PC-3 (cell line): Measurements from ENCODE around the gene ARSB. TPM values are rescaled to one million over a fixed set of nuclear protein-coding genes. Genes with fewer than 3 reads are reported as not detected.

Source experiments
- ATAC-seq: fragments of 200-7000 bp; cut with Tn5 transposase; 2 replicates; pipeline ENCODE4 v1.9.1; 2020; ENCODE audit warnings: mild to moderate bottlenecking, moderate library complexity
- BruUV-seq: library from RNA; stranded (reverse); fragments of 400-500 nt; replicated peaks from 2 replicates; lab custom pipeline; 2021; lab: Mats Ljungman, UMichigan
- CTCF ChIA-PET: fragments of 300-600 bp; sonication (Branson Sonifier 250); formaldehyde crosslinking; loops from one replicate; lab custom pipeline; 2022; ENCODE audit warnings: antibody characterized with exemption; lab: Charles Lee
- POLR2A ChIA-PET: fragments of 300-600 bp; sonication (Branson Sonifier 250); formaldehyde crosslinking; loops from one replicate; lab custom pipeline; 2022; ENCODE audit warnings: antibody characterized with exemption; ENCODE audit not compliant: unreplicated experiment; lab: Charles Lee
- DNase-seq: peaks from one replicate; pipeline ENCODE4 v3.0.0-alpha.2; 2015
- H2AFZ ChIP-seq: fragments of 300-600 bp; sonication (generic); 2 replicates; pipeline ENCODE4 v1.6.0; 2016; ENCODE audit warnings: antibody characterized with exemption, low read length
- H3F3A ChIP-seq: fragments of 300-600 bp; sonication (generic); one replicate; pipeline ENCODE4 v1.6.0; 2017; ENCODE audit warnings: antibody characterized with exemption, low read length, control low read depth, mild to moderate bottlenecking; ENCODE audit not compliant: unreplicated experiment
- H3K27ac ChIP-seq: fragments of 300-600 bp; sonication (generic); 2 replicates; pipeline ENCODE4 v1.5.1; 2016; ENCODE audit warnings: mild to moderate bottlenecking, low read length
- H3K27me3 ChIP-seq: fragments of 300-600 bp; sonication (generic); 2 replicates; pipeline ENCODE4 v1.6.1; 2016; ENCODE audit warnings: low read length, mixed read lengths
- H3K36me3 ChIP-seq: fragments of 300-600 bp; sonication (generic); 2 replicates; pipeline ENCODE4 v1.6.1; 2016; ENCODE audit warnings: low read depth, mixed run types, low read length, mixed read lengths
- H3K4me1 ChIP-seq: fragments of 300-600 bp; sonication (generic); 2 replicates; pipeline ENCODE4 v1.5.1; 2016; ENCODE audit warnings: low read length; ENCODE audit not compliant: insufficient read depth
- H3K4me2 ChIP-seq: fragments of 300-600 bp; sonication (generic); 2 replicates; pipeline ENCODE4 v1.6.0; 2016; ENCODE audit warnings: low read length
- H3K4me3 ChIP-seq: fragments of 300-600 bp; sonication (generic); 2 replicates; pipeline ENCODE4 v1.5.1; 2016; ENCODE audit warnings: mild to moderate bottlenecking, low read length, mixed read lengths
- H3K79me2 ChIP-seq: fragments of 300-600 bp; sonication (generic); 2 replicates; pipeline ENCODE4 v1.6.1; 2017; ENCODE audit warnings: low read length, mixed read lengths
- H3K9ac ChIP-seq: fragments of 300-600 bp; sonication (generic); 2 replicates; pipeline ENCODE4 v1.6.0; 2016; ENCODE audit warnings: mild to moderate bottlenecking, low read length
- H3K9me2 ChIP-seq: fragments of 300-600 bp; sonication (generic); replicated peaks from 2 replicates; pipeline ENCODE4 v1.6.1; 2016; ENCODE audit warnings: mixed run types, low read length, mixed read lengths
- H3K9me3 ChIP-seq: fragments of 300-600 bp; sonication (generic); 2 replicates; pipeline ENCODE4 v1.6.1; 2016; ENCODE audit warnings: low read length, mixed read lengths
- H4K20me1 ChIP-seq: fragments of 300-600 bp; sonication (generic); 2 replicates; pipeline ENCODE4 v1.6.1; 2016; ENCODE audit warnings: low read length, mixed read lengths
- EZH2 ChIP-seq: fragments of 300-600 bp; sonication (generic); IDR thresholded peaks from one replicate; pipeline ENCODE4 v1.6.1; 2017; ENCODE audit warnings: antibody characterized with exemption, mild to moderate bottlenecking, low read length; ENCODE audit not compliant: unreplicated experiment
- EZH2phosphoT487 ChIP-seq: fragments of 300-600 bp; sonication (generic); IDR thresholded peaks from 2 replicates; pipeline ENCODE4 v1.6.1; 2018; ENCODE audit warnings: mild to moderate bottlenecking, antibody characterized with exemption, low read length, borderline replicate concordance
- intact Hi-C: fragments of 100-400 bp; cut with micrococcal nuclease; formaldehyde crosslinking; loops from 2 replicates; pipeline ENCODE4 v1.9.0; 2023
- total RNA-seq: library from RNA; depleted of rRNA; stranded (reverse); fragments of >200 nt; gene quantifications from 2 replicates; pipeline ENCODE4 v1.2.3, GENCODE V29; 2014
- TF ChIP-seq, protein P1 (sequence below): fragments of 300-600 bp; sonication (generic); conservative IDR thresholded peaks from 2 replicates; pipeline ENCODE4 v1.5.1; 2017; ENCODE audit warnings: antibody characterized with exemption, low read depth, mild to moderate bottlenecking, low read length

Gene ARSB
- total RNA-seq, 1 experiment from 2014 or later = 8.1 TPM

GRCh38 chr5:78755822-78756429 is 229.2 kb downstream of the ARSB start:
- ATAC-seq = no peak; the same call in 1 of the 2 replicates
- ChIA-PET CTCF (no interaction called here), POLR2A (no interaction called here)
- Histone ChIP-seq H3K9me3 (no peaks in the 10 kb centered on the region), H3K4me3 (no peak overlapping the region), H3K36me3 (no peaks in the 10 kb centered on the region), H3K4me2 (peak overlapping the region; percentile 48), H2AFZ (no peak overlapping the region), H3F3A (no peaks in the 10 kb centered on the region), H4K20me1 (no peaks in the 10 kb centered on the region), H3K27ac (peak overlapping the region; percentile 27), H3K4me1 (peaks cover 24% of the 10 kb centered on the region), H3K27me3 (no peaks in the 10 kb centered on the region), H3K9me2 (no peaks in the 10 kb centered on the region), H3K9ac (no peak overlapping the region), H3K79me2 (no peaks in the 10 kb centered on the region)
- intact Hi-C loops = no loop called here
- no TSS peak for BruUV-seq
- TF ChIP-seq EZH2 (no peak), EZH2phosphoT487 (no peak)
- TF ChIP-seq, protein P1, sequence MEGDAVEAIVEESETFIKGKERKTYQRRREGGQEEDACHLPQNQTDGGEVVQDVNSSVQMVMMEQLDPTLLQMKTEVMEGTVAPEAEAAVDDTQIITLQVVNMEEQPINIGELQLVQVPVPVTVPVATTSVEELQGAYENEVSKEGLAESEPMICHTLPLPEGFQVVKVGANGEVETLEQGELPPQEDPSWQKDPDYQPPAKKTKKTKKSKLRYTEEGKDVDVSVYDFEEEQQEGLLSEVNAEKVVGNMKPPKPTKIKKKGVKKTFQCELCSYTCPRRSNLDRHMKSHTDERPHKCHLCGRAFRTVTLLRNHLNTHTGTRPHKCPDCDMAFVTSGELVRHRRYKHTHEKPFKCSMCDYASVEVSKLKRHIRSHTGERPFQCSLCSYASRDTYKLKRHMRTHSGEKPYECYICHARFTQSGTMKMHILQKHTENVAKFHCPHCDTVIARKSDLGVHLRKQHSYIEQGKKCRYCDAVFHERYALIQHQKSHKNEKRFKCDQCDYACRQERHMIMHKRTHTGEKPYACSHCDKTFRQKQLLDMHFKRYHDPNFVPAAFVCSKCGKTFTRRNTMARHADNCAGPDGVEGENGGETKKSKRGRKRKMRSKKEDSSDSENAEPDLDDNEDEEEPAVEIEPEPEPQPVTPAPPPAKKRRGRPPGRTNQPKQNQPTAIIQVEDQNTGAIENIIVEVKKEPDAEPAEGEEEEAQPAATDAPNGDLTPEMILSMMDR = no peak
- DNase-seq = peak; percentile 57

- intact Hi-C loops = no loop called here
- H3K4me2 ChIP-seq = no peak overlapping the region
Observed at GRCh38 chr5:78754655-78755054, 230.5 kb downstream of the ARSB start.

GRCh38 chr5:78753093-78753531 is 232.0 kb downstream of the ARSB start:
- Histone ChIP-seq H3K9me2 (no peaks in the 10 kb centered on the region), H3K27ac (no peak overlapping the region), H3K36me3 (no peaks in the 10 kb centered on the region), H3K9ac (no peak overlapping the region), H3F3A (no peaks in the 10 kb centered on the region), H2AFZ (no peak overlapping the region), H3K27me3 (no peaks in the 10 kb centered on the region), H4K20me1 (no peaks in the 10 kb centered on the region), H3K4me2 (no peak overlapping the region), H3K4me1 (peaks cover 24% of the 10 kb centered on the region), H3K4me3 (no peak overlapping the region), H3K9me3 (no peaks in the 10 kb centered on the region), H3K79me2 (no peaks in the 10 kb centered on the region)
- DNase-seq (no peak), ATAC-seq (no peak)
- CTCF ChIA-PET = no interaction called here
- POLR2A ChIA-PET = no interaction called here
- intact Hi-C loops = no loop called here
- BruUV-seq = no TSS peak
- TF ChIP-seq EZH2phosphoT487 = no peak
- TF ChIP-seq, protein P1 = no peak
- no peak for TF ChIP-seq EZH2

More at GRCh38 chr5:78754655-78755054, 230.5 kb downstream of the ARSB start:
- Histone ChIP-seq H3K27ac (no peak overlapping the region), H3K9me3 (no peaks in the 10 kb centered on the region), H3F3A (no peaks in the 10 kb centered on the region), H3K27me3 (no peaks in the 10 kb centered on the region), H3K4me3 (no peak overlapping the region), H3K36me3 (no peaks in the 10 kb centered on the region), H4K20me1 (no peaks in the 10 kb centered on the region), H3K4me1 (peaks cover 24% of the 10 kb centered on the region), H3K9me2 (no peaks in the 10 kb centered on the region), H2AFZ (no peak overlapping the region), H3K9ac (no peak overlapping the region), H3K79me2 (no peaks in the 10 kb centered on the region)
- CTCF ChIA-PET = no interaction called here
- DNase-seq (no peak), ATAC-seq (no peak)
- POLR2A ChIA-PET = no interaction called here
- TF ChIP-seq EZH2phosphoT487 = no peak
- TF ChIP-seq, protein P1 = no peak
- no peak for TF ChIP-seq EZH2
- no TSS peak for BruUV-seq
